Endothelial cell of umbilical vein (primary cell): ENCODE data around the gene FOXN1. TPM values are rescaled to one million over a fixed set of nuclear protein-coding genes. Genes with fewer than 3 reads are reported as not detected.

Source experiments
- BruUV-seq: library from RNA; stranded (reverse); fragments of 400-500 nt; replicated peaks from 2 replicates; lab custom pipeline; 2021; lab: Mats Ljungman, UMichigan
- CTCF ChIA-PET: fragments of 300-600, 350-600 bp; sonication (Branson Sonifier 250); formaldehyde crosslinking; loops from one replicate; lab custom pipeline; 2021; ENCODE audit warnings: antibody characterized with exemption, inconsistent platforms; lab: Charles Lee
- POLR2A ChIA-PET: fragments of 300-600, 350-600 bp; sonication (Branson Sonifier 250); formaldehyde crosslinking; loops from one replicate; lab custom pipeline; 2021; ENCODE audit warnings: antibody characterized with exemption, inconsistent platforms; lab: Charles Lee
- DNase-seq: peaks from one replicate; pipeline ENCODE4 v3.0.0-alpha.2; 2011; ENCODE audit warnings: low read depth, low spot score
- FAIRE-seq: peaks from 2 replicates; lab custom pipeline; 2011; peaks lifted over from hg19 to GRCh38; lab: Jason Lieb, UNC
- H2AFZ ChIP-seq: 2 replicates; pipeline ENCODE4 v1.6.0; 2012; ENCODE audit warnings: low read depth, low read length, control low read depth, inconsistent platforms
- H3K27ac ChIP-seq: 2 replicates; pipeline ENCODE4 v1.5.1; 2011; ENCODE audit warnings: low read depth, mild to moderate bottlenecking, control low read depth, low read length, moderate library complexity; ENCODE audit not compliant: insufficient read depth
- H3K27me3 ChIP-seq, 2 experiments: 2 replicates each; pipeline versions ENCODE4 v1.6.0 to v1.6.1; 2011; ENCODE audit warnings: low read length in 2 of 2, mixed read lengths in 1 of 2; ENCODE audit not compliant: control insufficient read depth in 2 of 2, insufficient read depth in 2 of 2
- H3K36me3 ChIP-seq, 2 experiments: 2 replicates in 1 of 2; 3 replicates in 1 of 2; pipeline ENCODE4 v1.5.1; 2011; ENCODE audit warnings: low read length in 2 of 2, mild to moderate bottlenecking in 1 of 2, moderate library complexity in 1 of 2; ENCODE audit not compliant: control insufficient read depth in 2 of 2, insufficient read depth in 2 of 2; ENCODE audit errors: extremely low read depth in 1 of 2
- H3K4me1 ChIP-seq: 3 replicates; pipeline ENCODE4 v1.5.1; 2011; ENCODE audit warnings: mild to moderate bottlenecking, low read length; ENCODE audit not compliant: control insufficient read depth, insufficient read depth; ENCODE audit errors: extremely low read depth
- H3K4me2 ChIP-seq: 2 replicates; pipeline ENCODE4 v1.6.1; 2011; ENCODE audit warnings: low read length, control low read depth, mixed read lengths; ENCODE audit not compliant: insufficient read depth
- H3K4me3 ChIP-seq, 3 experiments: fragments of 200-600 bp in 1 of 3; sonication (generic), shearing (Covaris generic) in 1 of 3; replicated peaks in 1 of 3; 2 replicates each; pipeline ENCODE4 v1.5.1; 2011 to 2016; ENCODE audit warnings: control low read depth in 3 of 3, low read length in 3 of 3, mild to moderate bottlenecking in 2 of 3, inconsistent platforms in 1 of 3, low read depth in 1 of 3, moderate library complexity in 1 of 3; ENCODE audit not compliant: insufficient read depth in 1 of 3
- H3K79me2 ChIP-seq: 2 replicates; pipeline ENCODE4 v1.6.0; 2012; ENCODE audit warnings: low read length, inconsistent platforms; ENCODE audit not compliant: control insufficient read depth, insufficient read depth
- H3K9ac ChIP-seq: replicated peaks from 2 replicates; pipeline ENCODE3; 2011; ENCODE audit warnings: low read length, control low read depth; ENCODE audit not compliant: insufficient read depth; ENCODE audit errors: extremely low read depth
- H3K9me1 ChIP-seq: replicated peaks from 3 replicates; pipeline ENCODE4 v1.6.0; 2011; ENCODE audit warnings: mild to moderate bottlenecking, low read length; ENCODE audit not compliant: control insufficient read depth, insufficient read depth; ENCODE audit errors: extremely low read depth
- H3K9me3 ChIP-seq: replicated peaks from 2 replicates; pipeline ENCODE4 v1.5.1; 2012; ENCODE audit warnings: low read length, inconsistent platforms; ENCODE audit not compliant: control insufficient read depth, insufficient read depth
- H4K20me1 ChIP-seq: replicated peaks from 2 replicates; pipeline ENCODE3; 2011; ENCODE audit warnings: mild to moderate bottlenecking, low read length; ENCODE audit not compliant: control insufficient read depth, insufficient read depth; ENCODE audit errors: extremely low read depth
- CTCF ChIP-seq, 2 donors: IDR thresholded peaks; 1 replicate in 1 of 2; 2 replicates in 1 of 2; pipeline ENCODE4 v1.5.1; 2011; ENCODE audit warnings: low read length in 2 of 2, mild to moderate bottlenecking in 2 of 2, moderate library complexity in 2 of 2, control low read depth in 1 of 2, inconsistent platforms in 1 of 2, low read depth in 1 of 2; ENCODE audit not compliant: insufficient read depth in 1 of 2; ENCODE audit errors: extremely low read depth in 1 of 2
- EZH2 ChIP-seq: IDR thresholded peaks from 2 replicates; pipeline ENCODE4 v1.6.1; 2012; ENCODE audit warnings: borderline replicate concordance, low read depth, mild to moderate bottlenecking, moderate library complexity, low read length, inconsistent platforms; ENCODE audit not compliant: severe bottlenecking
- FOS ChIP-seq: IDR thresholded peaks from 2 replicates; pipeline ENCODE4 v1.6.1; 2011; ENCODE audit warnings: mild to moderate bottlenecking, low read length, moderate library complexity, borderline replicate concordance; ENCODE audit not compliant: insufficient read depth
- JUN ChIP-seq: IDR thresholded peaks from 2 replicates; pipeline ENCODE4 v1.6.1; 2011; ENCODE audit warnings: borderline replicate concordance, low read depth; ENCODE audit not compliant: insufficient read length, insufficient read depth
- MAX ChIP-seq: IDR thresholded peaks from 2 replicates; pipeline ENCODE4 v1.6.1; 2011; ENCODE audit not compliant: insufficient read depth, insufficient read length
- MYC ChIP-seq: IDR thresholded peaks from one replicate; pipeline ENCODE4 v1.6.1; 2011; ENCODE audit warnings: mild to moderate bottlenecking, low read depth, low read length
- POLR2A ChIP-seq: IDR thresholded peaks from 2 replicates; pipeline ENCODE4 v1.6.1; 2012; ENCODE audit warnings: low read depth, mild to moderate bottlenecking, control low read depth, low read length
- POLR2AphosphoS5 ChIP-seq: IDR thresholded peaks from 2 replicates; pipeline ENCODE4 v1.6.1; 2012; ENCODE audit warnings: low read depth, mild to moderate bottlenecking, control low read depth, low read length, moderate library complexity; ENCODE audit not compliant: insufficient read depth
- dilution Hi-C: fragments of 300-500 bp; cut with MboI; formaldehyde crosslinking; loops from one replicate; pipeline ENCODE4 v1.15.0; 2019; ENCODE audit warnings: low sequenced_read_pairs; ENCODE audit not compliant: extremely low pct_ligation_motif_present
- intact Hi-C: fragments of 100-400 bp; cut with micrococcal nuclease; formaldehyde crosslinking; loops from one replicate; pipeline ENCODE4 v1.10.0; 2022
- polyA plus RNA-seq, 4 experiments: library from polyadenylated mRNA; depleted of rRNA in 3 of 4; stranded (reverse) in 3 of 4; unstranded in 1 of 4; fragments of >200 nt; gene quantifications; 2 replicates each; pipeline versions ENCODE4 v1.2.1 to v1.2.3, GENCODE V29; 2011 to 2012; ENCODE audit warnings: missing spikeins in 1 of 4
- total RNA-seq: library from RNA; stranded (reverse); gene quantifications from 2 replicates; pipeline ENCODE4 v1.2.3, GENCODE V29; 2021

Gene FOXN1
- total and polyA plus RNA-seq, 2 donors (not counting 3 experiments of a cell fraction or from before 2014, with no cell fraction given) = not detected

GRCh38 chr17:28530926-28531325 is 24.8 kb downstream of the FOXN1 start:
- FAIRE-seq = no peak
- BruUV-seq = no TSS peak

GRCh38 chr17:28532050-28532960 is 26.2 kb downstream of the FOXN1 start:
- H4K20me1 ChIP-seq = no peaks in the 10 kb centered on the region
- H3K79me2 ChIP-seq = no peaks in the 10 kb centered on the region
- H3K27ac ChIP-seq = no peak overlapping the region
- dilution Hi-C loops = no loop called here
- H2AFZ ChIP-seq = no peak overlapping the region
- peaks cover 0 to 2% of the 10 kb centered on the region in 2 experiments for H3K27me3 ChIP-seq
- no peak overlapping the region for H3K9ac ChIP-seq
- no peak overlapping the region for H3K4me2 ChIP-seq
- H3K4me1 ChIP-seq = no peaks in the 10 kb centered on the region
- no TSS peak for BruUV-seq
- ChIA-PET CTCF (no interaction called here), POLR2A (no interaction called here)
- intact Hi-C loops = no loop called here
- TF ChIP-seq EZH2 = no peak
- no peak for TF ChIP-seq POLR2AphosphoS5
- no peak for TF ChIP-seq CTCF (IDR thresholded peaks at IDR 0.05; ENCODE audit: extremely low read depth in 1 of 2, insufficient read depth in 1 of 2, low read depth in 1 of 2, low read length in 2 of 2)
- no peak for TF ChIP-seq MYC
- TF ChIP-seq MAX = no peak
- TF ChIP-seq JUN = no peak
- TF ChIP-seq POLR2A = no peak
- no peaks in the 10 kb centered on the region for H3K9me1 ChIP-seq
- no peaks in the 10 kb centered on the region for H3K36me3 ChIP-seq
- FAIRE-seq = no peak
- no peak overlapping the region for H3K4me3 ChIP-seq
- DNase-seq = no peak
- no peaks in the 10 kb centered on the region for H3K9me3 ChIP-seq

More at GRCh38 chr17:28530926-28531325, 24.8 kb downstream of the FOXN1 start:
- Histone ChIP-seq H3K4me2 (no peak overlapping the region), H3K4me3 (no peak overlapping the region), H3K9ac (no peak overlapping the region), H3K79me2 (no peaks in the 10 kb centered on the region), H2AFZ (no peak overlapping the region), H3K4me1 (no peaks in the 10 kb centered on the region), H3K9me1 (no peaks in the 10 kb centered on the region), H3K27me3 (no peaks in the 10 kb centered on the region), H3K9me3 (no peaks in the 10 kb centered on the region), H3K36me3 (no peaks in the 10 kb centered on the region), H4K20me1 (no peaks in the 10 kb centered on the region), H3K27ac (no peak overlapping the region)
- DNase-seq = no peak
- no peak for TF ChIP-seq MYC
- TF ChIP-seq MAX = no peak
- TF ChIP-seq POLR2AphosphoS5 = no peak
- TF ChIP-seq FOS = no peak
- TF ChIP-seq EZH2 = no peak
- TF ChIP-seq JUN = no peak
- dilution Hi-C loops (no loop called here), intact Hi-C loops (loop anchor here (1.0 kb wide), 1 partner anchor 10 kb away; no protein-coding TSS in a partner anchor)
- CTCF ChIA-PET = interaction anchor here (0.9 kb wide), 1 partner anchor 10 kb away, joined by 4 read pairs; no protein-coding TSS in a partner anchor
- POLR2A ChIA-PET = no interaction called here
